Astrocyte (in vitro differentiated cells and primary cell): Measurements from ENCODE around the gene C1orf174. TPM values are rescaled to one million over a fixed set of nuclear protein-coding genes. Genes with fewer than 3 reads are reported as not detected.

ENCODE experiments used
- DNase-seq: peaks from one replicate; pipeline ENCODE4 v3.0.0-alpha.2; 2010; ENCODE audit warnings: low read depth
- FAIRE-seq: peaks from 2 replicates; lab custom pipeline; 2011; peaks lifted over from hg19 to GRCh38; lab: Jason Lieb, UNC
- H2AFZ ChIP-seq: 2 replicates; pipeline ENCODE4 v1.6.0; 2012; ENCODE audit warnings: low read depth, low read length, inconsistent platforms
- H3K27ac ChIP-seq: 2 replicates; pipeline ENCODE4 v1.5.1; 2011; ENCODE audit warnings: low read depth, low read length, inconsistent platforms
- H3K27me3 ChIP-seq: 2 replicates; pipeline ENCODE4 v1.6.0; 2011; ENCODE audit warnings: low read length, inconsistent platforms; ENCODE audit not compliant: insufficient read depth
- H3K36me3 ChIP-seq: 2 replicates; pipeline ENCODE4 v1.5.1; 2011; ENCODE audit warnings: low read length, inconsistent platforms; ENCODE audit not compliant: insufficient read depth
- H3K4me1 ChIP-seq: 2 replicates; pipeline ENCODE4 v1.5.1; 2011; ENCODE audit warnings: low read length, inconsistent platforms; ENCODE audit not compliant: insufficient read depth
- H3K4me2 ChIP-seq: 2 replicates; pipeline ENCODE4 v1.6.0; 2012; ENCODE audit warnings: low read length, inconsistent platforms
- H3K4me3 ChIP-seq: 2 replicates; pipeline ENCODE4 v1.5.1; 2011; ENCODE audit warnings: low read depth, mild to moderate bottlenecking, low read length, inconsistent platforms; ENCODE audit not compliant: insufficient read depth
- H3K79me2 ChIP-seq: 2 replicates; pipeline ENCODE4 v1.6.0; 2012; ENCODE audit warnings: mild to moderate bottlenecking, low read length, inconsistent platforms; ENCODE audit not compliant: insufficient read depth
- H3K9ac ChIP-seq: 2 replicates; pipeline ENCODE4 v1.6.0; 2012; ENCODE audit warnings: mild to moderate bottlenecking, low read length, inconsistent platforms
- H3K9me3 ChIP-seq: 2 replicates; pipeline ENCODE4 v1.5.1; 2012; ENCODE audit warnings: low read depth, mild to moderate bottlenecking, low read length, inconsistent platforms; ENCODE audit not compliant: insufficient read depth
- H4K20me1 ChIP-seq: 2 replicates; pipeline ENCODE4 v1.6.0; 2012; ENCODE audit warnings: low read length, inconsistent platforms; ENCODE audit not compliant: insufficient read depth
- H3K27ac Mint-ChIP-seq: one replicate; pipeline ENCODE4 v1.8.0; 2021; ENCODE audit warnings: mild to moderate bottlenecking, mixed read lengths; ENCODE audit not compliant: unreplicated experiment
- H3K27me3 Mint-ChIP-seq: one replicate; pipeline ENCODE4 v1.8.0; 2021; ENCODE audit warnings: low read depth, mixed read lengths; ENCODE audit not compliant: unreplicated experiment
- H3K36me3 Mint-ChIP-seq: one replicate; pipeline ENCODE4 v1.8.0; 2021; ENCODE audit warnings: low read depth, mixed read lengths; ENCODE audit not compliant: unreplicated experiment
- H3K4me1 Mint-ChIP-seq: one replicate; pipeline ENCODE4 v1.8.0; 2021; ENCODE audit warnings: low read depth, mixed read lengths; ENCODE audit not compliant: unreplicated experiment
- H3K4me3 Mint-ChIP-seq: one replicate; pipeline ENCODE4 v1.8.0; 2021; ENCODE audit warnings: mild to moderate bottlenecking, moderate library complexity, mixed read lengths; ENCODE audit not compliant: unreplicated experiment
- H3K9me3 Mint-ChIP-seq: one replicate; pipeline ENCODE4 v1.8.0; 2021; ENCODE audit warnings: mild to moderate bottlenecking, mixed read lengths; ENCODE audit not compliant: unreplicated experiment
- CTCF ChIP-seq: IDR thresholded peaks from 2 replicates; pipeline ENCODE4 v1.5.1; 2011; ENCODE audit warnings: low read depth, mild to moderate bottlenecking, inconsistent platforms, low read length, moderate library complexity; ENCODE audit not compliant: insufficient read depth
- EZH2 ChIP-seq: IDR thresholded peaks from 2 replicates; pipeline ENCODE4 v1.6.1; 2012; ENCODE audit warnings: mild to moderate bottlenecking, low read length, inconsistent platforms; ENCODE audit not compliant: insufficient read depth
- total RNA-seq: library from RNA; stranded (reverse); gene quantifications from 2 replicates; pipeline ENCODE4 v1.2.1, GENCODE V29; 2021

C1orf174 gene
- total RNA-seq, 1 donor from 2014 or later, result 26.1 TPM

GRCh38 chr1:3902571-3903091 is 2.6 kb upstream of the C1orf174 start:
- H3K27ac ChIP-seq, result no peak overlapping the region

GRCh38 chr1:3902111-3902511 is 2.0 kb upstream of the C1orf174 start:
- Mint-ChIP-seq H3K27me3 (peaks cover 5% of the 10 kb centered on the region), H3K9me3 (peaks cover 6% of the 10 kb centered on the region), H3K36me3 (peaks cover 6% of the 10 kb centered on the region), H3K4me1 (peaks cover 12% of the 10 kb centered on the region), H3K27ac (no peak overlapping the region), H3K4me3 (peak overlapping the region; percentile 40)
- Histone ChIP-seq H2AFZ (no peak overlapping the region), H3K79me2 (peaks cover 31% of the 10 kb centered on the region), H3K9ac (no peak overlapping the region), H3K9me3 (no peaks in the 10 kb centered on the region), H3K4me3 (no peak overlapping the region), H4K20me1 (peaks cover 15% of the 10 kb centered on the region), H3K27ac (no peak overlapping the region), H3K36me3 (no peaks in the 10 kb centered on the region), H3K4me2 (no peak overlapping the region), H3K4me1 (peaks cover 5% of the 10 kb centered on the region), H3K27me3 (no peaks in the 10 kb centered on the region)
- DNase-seq, result no peak
- no peak for FAIRE-seq
- TF ChIP-seq CTCF (no peak), EZH2 (no peak)

More at GRCh38 chr1:3902571-3903091, 2.6 kb upstream of the C1orf174 start:
- FAIRE-seq, result no peak
- peaks cover 12% of the 10 kb centered on the region for H4K20me1 ChIP-seq
- H3K4me2 ChIP-seq, result no peak overlapping the region
- peaks cover 26% of the 10 kb centered on the region for H3K79me2 ChIP-seq
- H3K9ac ChIP-seq, result no peak overlapping the region
- H3K4me1 Mint-ChIP-seq, result peaks cover 9% of the 10 kb centered on the region
- no peak overlapping the region for H3K4me3 ChIP-seq
- H3K27ac Mint-ChIP-seq, result no peak overlapping the region
- H3K4me1 ChIP-seq, result peaks cover 5% of the 10 kb centered on the region
- H3K9me3 Mint-ChIP-seq, result peaks cover 3% of the 10 kb centered on the region
- H3K27me3 ChIP-seq, result no peaks in the 10 kb centered on the region
- H3K36me3 Mint-ChIP-seq, result peaks cover 6% of the 10 kb centered on the region
- no peak overlapping the region for H3K4me3 Mint-ChIP-seq
- H3K9me3 ChIP-seq, result no peaks in the 10 kb centered on the region
- H3K36me3 ChIP-seq, result no peaks in the 10 kb centered on the region
- no peak for TF ChIP-seq CTCF
- TF ChIP-seq EZH2, result no peak
- no peak for DNase-seq
- H3K27me3 Mint-ChIP-seq, result peaks cover 6% of the 10 kb centered on the region
- no peak overlapping the region for H2AFZ ChIP-seq

GRCh38 chr1:3900969-3901529 is 977 bp upstream of the C1orf174 start:
- H3K27me3 ChIP-seq, result no peaks in the 10 kb centered on the region
- peaks cover 26% of the 10 kb centered on the region for H4K20me1 ChIP-seq
- DNase-seq (peak; percentile 84), FAIRE-seq (peak; percentile 69)
- peak overlapping the region; percentile 98 for H3K4me2 ChIP-seq
- peaks cover 42% of the 10 kb centered on the region for H3K79me2 ChIP-seq
- peaks cover 19% of the 10 kb centered on the region for H3K4me1 Mint-ChIP-seq
- TF ChIP-seq EZH2 (no peak), CTCF (no peak)
- peaks cover under 1% of the 10 kb centered on the region for H3K27me3 Mint-ChIP-seq
- H2AFZ ChIP-seq, result peak overlapping the region; percentile 89
- H3K36me3 ChIP-seq, result no peaks in the 10 kb centered on the region
- peak overlapping the region; percentile 88 for H3K9ac ChIP-seq
- H3K27ac Mint-ChIP-seq, result peak overlapping the region; percentile 98
- peaks cover 6% of the 10 kb centered on the region for H3K9me3 Mint-ChIP-seq
- H3K27ac ChIP-seq, result peak overlapping the region; percentile 85
- H3K9me3 ChIP-seq, result no peaks in the 10 kb centered on the region
- H3K4me1 ChIP-seq, result peaks cover 5% of the 10 kb centered on the region
- peak overlapping the region; percentile 91 for H3K4me3 Mint-ChIP-seq
- H3K4me3 ChIP-seq, result peak overlapping the region; percentile 88
- peaks cover 4% of the 10 kb centered on the region for H3K36me3 Mint-ChIP-seq
